Activated CD4-positive, CD25-positive, alpha-beta regulatory T cell treated with anti-CD3 and anti-CD28 coated beads, Interleukin-2, amount 50 U/mL, for 72 hours (primary cell): ENCODE results near the gene TJP2.

Experiments
- DNase-seq: peaks from one replicate; pipeline ENCODE4 v3.0.0; 2021

TJP2 gene

GRCh38 chr9:69173891-69174615 is at the start of gene TJP2:
Gene TJP2, plus strand, starts transcription at chr9:69174277. Its CDS starts 96 bp downstream, at chr9:69174373.
- DNase-seq, result peak; percentile 68

- DNase-seq, result no peak
These were observed 43.3 kb upstream of the TJP2 start for GRCh38 chr9:69130456-69131441.

- DNase-seq, result no peak
These were observed 42.4 kb upstream of the TJP2 start for GRCh38 chr9:69131682-69132081.

GRCh38 chr9:69132361-69132760 is 41.7 kb upstream of the TJP2 start:
- DNase-seq, result no peak

- no peak for DNase-seq
These were observed 39.7 kb upstream of the TJP2 start for GRCh38 chr9:69134412-69134811.

GRCh38 chr9:69136185-69136584 is 37.9 kb upstream of the TJP2 start:
- DNase-seq, result no peak

GRCh38 chr9:69136779-69137178 is 37.3 kb upstream of the TJP2 start:
- DNase-seq, result no peak

GRCh38 chr9:69137311-69137710 is 36.8 kb upstream of the TJP2 start:
- no peak for DNase-seq

- no peak for DNase-seq
These were observed 34.5 kb upstream of the TJP2 start for GRCh38 chr9:69139596-69139995.

- no peak for DNase-seq
These were observed 33.8 kb upstream of the TJP2 start for GRCh38 chr9:69140123-69140735.

- no peak for DNase-seq
These were observed 32.2 kb upstream of the TJP2 start for GRCh38 chr9:69141851-69142250.

- DNase-seq, result no peak
These were observed 30.8 kb upstream of the TJP2 start for GRCh38 chr9:69143291-69143690.

- DNase-seq, result no peak
These were observed 28.8 kb upstream of the TJP2 start for GRCh38 chr9:69145144-69145715.

- DNase-seq, result no peak
These were observed 26.8 kb upstream of the TJP2 start for GRCh38 chr9:69147041-69147834.

GRCh38 chr9:69149321-69149807 is 24.7 kb upstream of the TJP2 start:
- DNase-seq, result no peak

- DNase-seq, result no peak
These were observed 22.6 kb upstream of the TJP2 start for GRCh38 chr9:69151506-69151905.

GRCh38 chr9:69153707-69154521 is 20.2 kb upstream of the TJP2 start:
- no peak for DNase-seq

GRCh38 chr9:69155341-69156030 is 18.6 kb upstream of the TJP2 start:
- no peak for DNase-seq

- DNase-seq, result no peak
These were observed 16.2 kb upstream of the TJP2 start for GRCh38 chr9:69157751-69158466.

GRCh38 chr9:69158471-69158870 is 15.6 kb upstream of the TJP2 start:
- DNase-seq, result no peak
